Lung microvascular endothelial cell (primary cell): ENCODE measurements around the gene PRPF8. TPM values are rescaled to one million over a fixed set of nuclear protein-coding genes. Genes with fewer than 3 reads are reported as not detected.

Experiments
- DNase-seq, 2 donors: peaks; one replicate each; pipeline versions ENCODE4 v3.0.0 to v3.0.0-alpha.2; 2010; ENCODE audit warnings: low read depth in 2 of 2
- total RNA-seq: library from RNA; depleted of rRNA; stranded (reverse); fragments of >200 nt; gene quantifications from 2 replicates; pipeline ENCODE4 v1.2.1, GENCODE V29; 2014

Gene PRPF8
- total RNA-seq, 1 donor from 2014 or later: 63.5 TPM

DNA sequence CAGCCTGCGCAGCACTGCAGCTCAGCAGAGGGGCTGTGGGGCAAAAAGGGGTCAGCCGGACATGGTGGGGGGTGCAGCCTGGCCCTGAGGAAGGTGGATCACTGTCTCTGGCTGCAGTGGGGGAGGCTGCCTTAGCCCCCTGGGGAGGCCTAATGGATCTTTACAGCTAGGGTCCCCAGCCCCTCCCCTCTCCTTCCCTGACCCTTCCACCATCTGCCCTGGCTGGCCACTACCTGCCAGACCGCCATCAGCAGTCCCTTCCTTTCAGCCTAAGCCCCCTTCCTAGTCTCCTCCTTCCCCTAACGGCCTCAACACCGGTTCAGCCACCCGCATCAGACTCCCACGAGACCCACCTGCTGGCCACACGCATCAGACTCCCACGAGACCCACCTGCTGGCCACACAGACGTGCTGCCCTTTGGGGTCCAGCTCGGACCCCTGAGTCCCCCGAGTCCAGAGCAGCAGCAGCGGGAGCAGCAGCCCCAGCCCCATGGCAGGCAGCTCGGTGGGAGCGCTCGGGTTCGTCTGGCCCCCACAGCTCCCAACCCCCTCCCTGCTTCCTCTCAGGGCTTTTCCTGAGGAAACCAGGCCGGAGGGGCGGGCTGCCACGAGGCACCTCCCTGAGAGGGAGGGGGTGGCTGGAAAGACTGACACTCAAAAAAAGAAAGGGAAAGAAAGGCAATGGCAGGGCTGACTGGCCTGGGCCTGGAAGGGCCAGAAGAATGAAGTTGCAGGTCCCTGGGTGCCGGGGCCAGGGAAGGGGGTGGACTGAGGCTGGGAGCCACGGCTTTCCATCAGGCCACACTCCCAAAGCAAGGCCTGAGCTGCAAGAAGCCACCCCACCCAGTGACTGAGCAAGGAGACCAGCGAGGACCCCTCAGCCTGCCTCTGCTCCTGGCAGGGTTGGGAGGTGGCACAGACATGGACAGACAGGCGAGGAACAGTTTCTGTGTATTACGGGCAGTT lies 39.2 kb downstream of the PRPF8 start, which contains the start of gene SCARF1:
TSS of gene SCARF1 (minus strand) at position 526 of the 965 bp plus-strand sequence. CDS start at position 491, 35 bp downstream.
- peak; percentile 84 to 93 for DNase-seq

DNA sequence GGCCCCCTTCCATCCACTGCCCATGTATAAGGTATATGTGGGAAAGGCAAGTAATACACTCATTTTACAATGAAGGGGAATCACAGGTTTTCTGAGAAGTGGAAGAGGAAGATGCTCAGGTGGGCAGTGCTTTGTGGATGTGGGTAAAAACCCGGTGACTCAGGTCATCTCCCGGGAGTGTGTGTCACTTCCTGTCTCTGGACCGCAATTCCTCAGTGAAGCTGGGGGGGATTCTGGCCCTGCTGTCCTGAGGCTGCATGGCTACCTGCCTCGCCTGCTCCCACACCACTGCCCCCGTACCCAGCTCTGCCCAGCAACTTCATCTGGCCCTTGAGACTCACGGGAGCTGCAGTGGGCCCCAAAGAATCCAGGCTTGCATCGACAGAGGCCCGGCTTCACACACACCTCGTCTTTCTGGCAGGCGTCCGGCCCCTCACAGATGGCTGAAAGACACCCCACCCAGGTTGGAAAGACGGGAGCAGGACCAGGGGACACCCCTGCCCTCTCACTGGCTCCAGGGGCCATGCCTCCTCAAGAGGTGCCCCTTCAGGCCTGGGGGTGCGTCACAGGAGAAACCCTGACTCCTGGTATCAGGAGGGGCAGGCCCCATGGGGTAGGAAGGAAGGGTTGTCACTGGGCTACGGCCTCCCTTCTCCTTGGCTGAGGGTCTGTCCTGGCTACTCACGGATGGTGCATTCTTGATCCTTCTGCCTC lies 40.0 kb downstream of the PRPF8 start:
- DNase-seq: peak; percentile 50 to 80

- DNase-seq: peak; percentile 17 to 48
These were observed 40.6 kb downstream of the PRPF8 start for GRCh38 chr17:1643999-1644492.

- DNase-seq: peak; percentile 32 to 64
These were observed 41.2 kb downstream of the PRPF8 start for GRCh38 chr17:1643293-1643998.

GRCh38 chr17:1641065-1641403 lies 43.6 kb downstream of the PRPF8 start:
- DNase-seq: no peak

GRCh38 chr17:1640329-1641064 lies 44.2 kb downstream of the PRPF8 start:
- DNase-seq: no peak

DNA sequence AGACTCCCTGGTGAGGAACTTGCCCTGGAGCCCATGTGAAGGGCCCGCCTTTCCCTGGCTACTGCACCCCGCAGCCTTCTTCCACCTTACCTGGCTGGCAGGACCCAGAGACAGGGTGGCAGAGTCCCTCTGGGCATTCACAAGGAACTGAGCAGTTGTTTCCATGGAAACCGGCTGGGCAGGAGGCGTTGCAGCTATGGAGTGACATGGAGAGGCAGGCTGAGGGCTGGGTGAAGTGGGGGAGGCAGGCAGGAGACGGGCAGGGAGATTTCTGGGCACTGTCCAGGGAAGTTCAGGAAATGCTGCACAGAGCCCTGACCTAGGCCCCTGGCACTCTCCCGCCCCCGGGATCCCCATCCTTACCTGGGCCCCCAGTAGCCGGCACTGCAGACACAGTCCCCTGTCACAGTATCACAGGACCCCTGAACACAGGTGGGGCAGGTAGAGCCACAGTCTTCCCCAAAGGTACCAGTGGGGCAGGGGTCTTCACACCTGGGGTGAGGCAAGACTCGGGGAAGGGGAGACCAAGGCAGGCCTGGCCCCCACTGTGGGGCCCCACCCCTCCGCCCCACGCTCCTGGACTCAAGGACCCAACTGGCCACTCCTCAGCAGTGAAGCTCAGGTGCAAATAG lies 45.0 kb downstream of the PRPF8 start:
- DNase-seq: no peak

- no peak for DNase-seq
These were observed 45.9 kb downstream of the PRPF8 start for GRCh38 chr17:1638624-1639300.

GRCh38 chr17:1638171-1638590 lies 46.5 kb downstream of the PRPF8 start:
- no peak for DNase-seq

GRCh38 chr17:1636732-1637285 lies 47.9 kb downstream of the PRPF8 start:
- DNase-seq: no peak

DNA sequence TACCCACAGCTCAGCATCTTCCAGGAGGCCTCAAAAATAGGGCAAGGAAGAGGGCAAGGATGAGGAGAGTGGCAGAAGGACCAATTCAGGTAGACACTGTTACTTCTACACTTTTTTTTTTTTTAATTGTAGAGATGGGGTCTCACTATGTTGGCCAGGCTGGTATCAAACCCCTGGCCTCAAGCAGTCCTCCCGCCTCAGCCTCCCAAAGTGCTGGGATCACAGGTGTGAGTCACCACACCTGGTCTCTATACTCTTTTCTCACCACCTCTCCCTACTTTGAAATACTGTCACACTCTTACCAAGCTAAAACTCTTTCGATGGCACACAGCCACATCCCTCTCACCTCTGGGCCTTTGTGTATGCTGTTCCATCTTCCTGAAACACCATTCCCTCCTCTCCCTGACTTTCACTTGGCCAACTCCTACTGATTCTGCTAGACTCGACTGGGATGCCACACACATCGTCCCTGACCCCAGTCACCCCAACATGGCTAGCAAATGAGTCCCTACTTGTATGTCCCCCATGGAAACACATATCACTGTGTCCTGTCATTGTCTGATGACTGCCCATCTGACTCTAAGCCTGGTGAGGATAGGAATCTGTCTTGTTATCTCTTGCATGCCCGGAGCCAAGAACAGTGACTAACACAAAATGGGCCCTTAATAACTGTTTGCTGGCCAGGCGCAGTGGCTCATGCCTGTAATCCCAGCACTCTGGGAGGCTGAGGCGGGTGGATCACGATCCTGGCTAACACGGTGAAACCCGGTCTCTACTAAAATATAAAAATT lies 48.8 kb downstream of the PRPF8 start:
- DNase-seq: no peak

DNA sequence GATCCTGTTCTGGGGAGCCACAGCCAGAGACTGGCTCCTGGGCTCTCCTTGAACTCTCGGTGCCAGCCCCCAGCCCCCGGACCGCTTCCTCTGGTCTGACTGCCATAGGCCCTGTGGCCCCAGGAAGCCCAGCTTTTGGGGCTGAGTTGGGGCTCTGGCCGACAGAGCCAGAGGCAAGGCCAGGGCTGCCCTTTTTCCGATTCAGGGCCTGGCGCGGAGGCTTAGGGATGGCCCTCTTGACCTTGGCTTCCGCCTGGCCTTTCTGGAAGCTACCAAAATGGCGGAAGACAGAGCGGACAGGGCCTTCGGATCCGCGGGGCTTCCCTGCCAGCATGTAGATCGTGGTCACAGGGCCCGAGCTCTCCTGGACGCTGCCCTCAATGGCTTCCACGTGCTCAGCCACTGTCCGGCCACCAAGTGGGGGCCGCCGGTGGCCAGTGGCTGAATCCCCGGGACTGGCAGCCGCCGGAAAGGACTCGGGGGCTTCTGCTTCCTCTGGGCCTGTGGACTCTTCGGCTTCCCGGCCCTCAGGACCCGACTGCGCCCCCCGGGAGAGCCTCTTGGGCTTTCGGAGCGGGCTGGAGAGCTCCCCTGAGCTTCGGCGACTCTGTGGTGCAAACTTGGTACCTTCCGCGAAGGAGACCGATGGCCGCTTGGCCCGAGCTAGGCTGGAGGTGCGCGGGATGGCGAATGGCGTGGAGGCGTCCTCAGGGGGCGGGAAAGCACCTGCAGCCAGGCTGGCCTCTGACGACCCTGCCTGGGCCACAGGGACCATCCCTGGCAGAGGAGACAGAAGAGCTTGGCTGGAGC lies 49.6 kb downstream of the PRPF8 start:
- no peak for DNase-seq

DNA sequence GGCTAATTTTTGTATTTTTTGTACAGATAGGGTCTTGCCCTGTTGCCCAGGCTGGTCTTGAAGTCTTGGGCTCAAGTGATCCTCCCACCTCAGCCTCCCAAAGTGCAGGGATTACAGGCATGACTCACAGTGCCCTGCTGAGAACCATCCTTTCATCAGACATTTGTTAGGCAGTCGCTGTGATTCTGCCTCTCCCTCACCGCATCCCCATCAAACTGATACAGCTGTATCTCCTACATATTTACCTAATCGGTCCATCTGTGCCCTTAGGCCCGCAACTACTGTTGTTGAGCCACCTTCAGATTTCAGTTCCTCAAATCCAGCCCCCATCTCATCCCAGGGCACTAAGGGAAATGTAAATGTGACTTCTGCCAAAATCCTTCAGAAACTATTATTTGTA lies 54.0 kb downstream of the PRPF8 start:
- DNase-seq: no peak

DNA sequence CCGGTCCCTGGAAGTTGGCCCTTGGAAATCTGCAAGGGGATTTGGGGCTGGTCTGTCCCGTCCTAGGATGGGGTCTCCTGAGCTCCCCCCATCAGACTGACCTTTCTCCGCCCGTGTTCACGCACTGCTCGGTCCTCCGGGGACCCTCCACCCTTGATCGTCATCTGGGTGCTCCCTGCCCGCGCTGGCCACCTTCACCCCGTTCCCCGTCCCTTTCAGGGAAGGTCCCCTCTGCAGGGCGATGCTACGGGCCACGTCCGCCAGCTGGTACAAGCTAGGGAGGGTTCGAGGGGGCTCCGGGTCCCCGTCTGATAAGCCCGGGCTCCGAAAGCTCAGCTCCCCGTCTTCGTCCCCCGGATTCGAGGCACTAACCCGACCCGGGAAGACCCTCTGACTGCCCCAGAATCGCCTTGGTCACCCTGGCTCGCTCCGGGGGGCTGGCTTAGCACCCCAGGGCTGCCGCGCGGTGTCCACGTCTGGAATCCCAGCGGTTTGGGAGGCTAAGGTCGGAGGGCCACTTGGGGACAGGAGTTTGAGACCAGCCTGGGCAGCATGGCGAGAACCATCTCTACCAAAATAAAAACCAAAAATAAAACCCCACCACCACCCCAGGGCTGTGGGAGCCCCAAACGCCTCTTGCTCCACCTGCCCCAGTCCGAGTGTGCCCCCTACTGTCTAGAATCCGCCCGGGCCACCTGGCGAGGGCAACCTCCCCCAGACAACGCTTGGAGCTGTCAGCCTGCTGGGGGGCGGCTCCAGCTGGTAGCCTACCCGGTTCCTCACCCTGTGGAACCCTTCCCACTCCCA lies 55.0 kb downstream of the PRPF8 start:
- DNase-seq: peak; percentile 61 to 79

DNA sequence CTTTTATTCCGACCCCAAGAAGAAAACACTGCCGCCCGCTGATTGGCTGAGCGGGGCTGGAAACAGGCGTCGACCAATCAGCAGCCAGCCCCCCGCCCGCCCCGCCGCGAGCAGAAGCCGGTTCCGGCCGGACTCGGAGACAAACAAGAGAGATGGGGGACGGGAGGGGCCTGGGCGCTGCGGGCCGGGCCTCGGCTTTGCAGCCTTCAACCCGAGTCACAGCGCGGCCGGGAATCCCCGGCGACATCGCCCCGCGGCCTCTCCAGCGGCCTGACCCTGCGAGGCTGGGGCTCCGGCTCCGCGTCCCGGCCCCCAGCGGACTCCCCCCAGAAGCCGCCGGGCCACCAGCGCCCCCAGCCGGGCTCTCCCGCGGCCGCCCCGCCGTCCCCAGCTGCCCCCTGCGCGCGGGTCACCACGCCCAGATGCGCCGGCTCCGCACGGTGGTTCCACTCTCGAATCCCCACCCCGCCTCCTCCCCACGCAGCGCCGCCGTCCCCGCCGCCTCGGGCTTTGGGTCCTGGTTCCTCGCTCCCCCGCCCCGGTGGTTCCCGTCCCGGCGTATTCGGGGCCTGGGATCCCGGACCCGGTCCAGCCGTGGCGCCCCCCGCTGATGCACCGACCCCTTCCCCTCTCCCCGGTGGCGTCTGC lies 55.7 kb downstream of the PRPF8 start:
- DNase-seq: peak; percentile 96
